HG02852 (cell line): ENCODE measurements around the gene STX2.
"Not testable (repeated sequence)": the region's sequence is repeated elsewhere in the genome, so short reads cannot be mapped to it uniquely, and the experiment has no call there.

Experiments used
- ATAC-seq: cut with Tn5 transposase; IDR thresholded peaks from one replicate; pipeline ENCODE4 v1.9.1; 2021; ENCODE audit warnings: mild to moderate bottlenecking, moderate library complexity; ENCODE audit not compliant: unreplicated experiment

STX2 gene

DNA sequence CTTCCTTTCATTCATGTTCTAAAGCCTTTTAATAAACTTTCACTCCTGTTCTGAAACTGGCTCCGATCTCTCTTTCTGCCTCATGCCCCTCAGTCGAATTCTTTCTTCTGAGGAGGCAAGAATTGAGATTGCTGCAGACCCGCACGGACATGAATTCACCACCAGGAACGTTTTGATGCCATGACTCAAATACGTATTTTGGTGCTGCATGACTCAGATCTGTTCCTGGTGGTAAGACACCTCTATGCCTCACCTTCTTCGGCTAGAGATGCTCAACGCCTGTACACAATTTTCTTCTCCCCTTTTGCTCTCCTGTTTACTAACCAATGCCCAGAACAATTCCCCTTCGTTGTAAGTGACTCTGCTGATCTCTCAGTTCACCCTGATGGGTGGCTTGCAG is 70.9 kb downstream of the STX2 start:
- ATAC-seq, result no peak

DNA sequence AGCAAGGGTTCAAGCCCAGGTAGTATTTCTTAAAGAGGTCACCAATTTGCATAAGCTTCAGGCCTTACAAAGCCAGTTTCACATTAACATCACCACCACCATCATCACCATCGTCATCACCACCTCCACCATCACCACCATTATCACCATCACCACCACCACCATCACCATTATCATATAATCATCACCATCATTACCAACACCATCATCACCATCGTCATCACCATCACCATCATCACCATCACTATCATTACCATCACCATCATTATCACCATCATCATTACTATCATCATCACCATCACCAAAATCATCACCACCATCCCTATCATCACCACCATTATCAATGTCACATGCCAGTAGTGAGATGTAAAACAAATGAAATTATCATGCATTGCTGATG is 72.6 kb downstream of the STX2 start:
- no peak for ATAC-seq

DNA sequence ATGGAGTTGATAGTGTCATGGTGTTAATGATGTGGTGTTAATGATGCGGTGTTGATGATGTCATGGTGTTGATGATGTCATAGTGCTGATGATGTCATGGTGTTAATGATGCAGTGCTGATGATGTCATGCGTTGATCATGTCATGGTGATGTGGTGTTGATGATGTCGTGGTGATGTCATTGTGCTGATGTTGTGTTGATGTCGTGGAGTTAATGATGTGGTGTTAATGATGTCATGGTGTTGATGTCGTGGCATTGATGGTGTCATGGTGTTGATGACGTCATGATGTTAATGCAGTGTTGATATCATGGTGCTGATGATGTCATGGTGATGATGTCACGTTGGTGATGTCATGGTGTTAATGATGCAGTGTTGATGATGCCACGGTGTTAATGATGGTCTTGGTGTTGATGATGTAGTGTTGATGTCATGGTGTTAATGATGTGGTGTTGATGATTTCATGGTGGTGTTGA is 73.8 kb downstream of the STX2 start:
- ATAC-seq, result no peak

DNA sequence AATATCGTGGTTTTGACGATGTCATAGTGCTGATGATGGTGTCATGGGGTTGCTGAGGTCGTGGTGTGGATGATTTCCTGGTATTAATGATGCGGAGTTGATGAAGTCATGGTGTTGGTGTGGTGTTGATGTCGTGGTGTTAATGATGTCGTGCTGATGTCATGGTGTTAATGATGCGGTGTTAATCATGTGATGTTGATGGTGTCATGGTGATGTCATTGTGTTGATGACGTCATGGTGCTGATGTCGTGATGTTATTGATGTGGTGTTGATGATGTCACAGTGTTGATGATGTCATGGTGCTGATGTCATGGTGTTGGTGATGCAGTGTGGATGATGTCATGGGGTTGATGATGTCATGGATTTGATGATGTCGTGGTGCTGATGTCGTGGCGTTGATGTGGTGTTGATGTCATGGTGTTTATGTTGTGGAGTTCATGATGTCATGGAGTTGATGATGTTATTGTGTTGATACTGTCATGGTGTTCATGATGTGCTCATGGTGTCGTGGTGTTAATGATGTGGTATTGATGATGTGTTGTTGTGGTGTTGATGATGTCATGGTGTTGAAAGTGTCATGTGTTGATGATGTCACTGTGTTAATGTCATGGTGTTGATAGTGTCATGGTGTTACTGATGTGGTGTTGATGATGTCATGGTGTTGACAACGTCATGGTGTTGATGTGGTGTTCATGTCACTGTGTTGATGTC is 74.4 kb downstream of the STX2 start:
- ATAC-seq, result no peak

DNA sequence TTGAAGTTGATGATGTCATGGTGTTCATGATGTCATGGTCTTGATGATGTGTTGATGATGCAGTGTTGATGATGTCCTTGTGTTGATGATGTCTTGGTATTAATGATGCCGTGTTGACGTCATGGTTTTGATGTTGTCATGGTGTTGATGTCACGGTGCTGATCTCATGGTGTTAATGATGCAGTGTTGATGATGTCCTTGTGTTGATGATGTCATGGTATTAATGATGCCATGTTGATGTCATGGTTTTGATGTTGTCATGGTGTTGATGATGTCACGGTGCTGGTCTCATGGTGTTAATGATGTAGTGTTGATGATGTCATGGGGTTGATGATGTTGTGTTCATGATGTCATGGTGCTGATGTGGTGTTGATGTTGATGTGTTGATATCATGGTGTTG is 75.0 kb downstream of the STX2 start:
- no peak for ATAC-seq

DNA sequence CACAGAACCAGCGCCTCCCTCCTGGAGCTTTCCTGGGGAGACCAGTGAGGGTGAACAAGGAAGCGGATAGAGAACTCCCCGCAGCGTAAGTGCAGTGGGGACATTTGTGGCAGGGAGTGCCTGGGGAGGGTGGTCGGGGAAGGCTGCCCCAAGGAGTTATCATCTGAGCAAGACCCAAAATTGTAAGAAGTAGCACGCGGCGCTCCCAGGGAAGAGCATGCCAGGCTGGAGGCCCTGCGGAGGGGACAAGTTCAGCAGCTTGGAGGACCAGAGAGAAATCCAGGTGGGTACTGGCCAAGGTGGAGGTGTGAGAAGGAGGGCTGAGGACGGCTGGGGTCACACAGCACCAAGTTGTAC is 76.8 kb downstream of the STX2 start:
- ATAC-seq, result no peak

DNA sequence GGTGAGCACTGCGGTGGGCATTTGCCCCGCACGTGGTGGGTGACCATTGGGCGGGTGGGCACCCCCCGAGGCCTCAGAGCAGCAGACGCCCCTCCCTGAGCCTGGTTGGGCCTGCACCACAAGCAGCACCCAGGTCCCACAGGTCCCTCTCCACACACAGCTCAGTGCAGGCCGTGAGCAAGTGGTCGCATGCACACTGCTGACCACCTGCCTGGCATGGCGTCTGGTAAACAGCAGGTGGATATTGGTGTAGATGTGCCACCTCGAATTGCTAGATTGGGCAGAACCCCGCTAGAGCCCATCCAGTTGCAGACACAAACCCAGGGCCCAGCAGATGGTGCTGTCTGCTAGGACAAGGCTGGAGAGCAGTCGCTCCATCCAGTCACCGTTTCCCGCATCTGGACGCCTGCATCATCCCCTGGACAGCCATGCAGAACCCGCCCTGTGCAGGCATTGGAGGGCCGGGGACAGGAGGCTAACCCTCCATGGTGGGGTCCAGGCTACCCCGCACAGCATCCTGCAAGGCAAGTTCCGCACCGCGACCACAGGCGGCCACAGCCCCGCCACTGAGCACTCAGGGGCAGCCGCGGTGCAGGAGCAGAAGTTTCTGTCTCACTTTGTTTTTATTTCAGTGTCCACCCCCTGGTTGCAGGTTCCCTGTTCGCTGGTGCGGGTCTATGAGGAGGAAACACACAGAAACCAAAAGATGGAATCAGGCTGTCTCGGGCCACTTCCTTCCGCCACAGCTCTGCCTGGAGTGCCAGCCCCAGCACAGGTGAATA is 77.3 kb downstream of the STX2 start:
- peak; percentile 59 for ATAC-seq

DNA sequence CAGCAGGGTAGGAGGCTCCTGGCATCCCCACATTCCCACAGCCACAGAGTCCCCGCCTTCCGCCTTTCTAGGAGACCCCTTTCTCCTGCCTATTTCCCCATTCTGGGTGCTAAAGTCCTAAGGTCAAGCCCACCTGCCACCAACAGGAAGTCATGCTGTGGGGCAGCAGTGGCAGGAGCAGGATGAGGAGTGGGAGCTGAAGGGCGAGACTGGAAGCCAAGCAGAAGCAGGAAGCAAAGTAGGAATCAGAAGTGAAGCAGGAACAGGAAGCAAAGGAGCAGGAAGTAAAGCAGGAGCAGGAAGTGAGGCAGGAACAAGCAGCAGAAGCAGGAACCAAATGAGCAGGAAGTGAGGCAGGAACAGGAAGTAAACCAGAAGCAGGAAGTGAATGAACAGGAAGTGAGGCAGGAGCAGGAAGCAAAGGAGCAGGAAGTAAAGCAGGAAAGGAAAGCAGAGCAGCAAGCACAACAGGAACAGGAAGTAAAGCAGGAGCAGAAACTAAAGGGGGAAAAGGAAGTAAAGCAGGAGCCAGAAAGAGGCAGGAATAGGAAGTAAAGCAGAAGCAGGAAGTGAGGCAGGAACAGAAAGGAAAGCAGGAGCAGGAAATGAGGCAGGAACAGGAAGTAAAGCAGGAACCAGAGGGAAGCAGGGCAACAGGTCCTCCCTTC is 84.7 kb downstream of the STX2 start:
- ATAC-seq, result no peak

DNA sequence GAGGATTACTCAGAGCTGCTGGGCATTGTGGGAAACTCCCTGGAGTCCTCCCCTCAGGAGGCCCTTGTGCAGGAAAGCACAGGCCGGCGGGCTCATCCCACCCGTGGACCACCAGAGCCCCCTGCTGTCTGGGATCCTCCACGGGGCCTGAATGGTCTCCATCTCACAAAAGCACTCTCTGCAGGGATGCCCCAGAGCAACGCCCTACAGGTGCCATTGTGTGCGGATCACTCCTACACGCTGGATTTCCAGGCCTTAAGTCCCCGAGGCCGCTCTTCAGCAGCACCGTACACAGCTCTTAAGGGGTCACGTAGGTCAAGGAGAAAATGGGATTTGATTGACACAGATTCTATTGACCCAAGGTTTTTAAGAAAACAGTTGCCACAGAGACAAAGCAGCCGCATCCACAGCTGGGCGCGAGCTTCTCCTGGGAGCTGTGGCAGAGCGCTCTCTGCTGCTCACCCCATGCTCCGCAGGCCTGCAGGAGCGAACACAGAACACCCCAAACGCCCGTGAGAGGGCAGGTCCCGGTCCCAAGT is 86.3 kb downstream of the STX2 start:
- ATAC-seq, result no peak

DNA sequence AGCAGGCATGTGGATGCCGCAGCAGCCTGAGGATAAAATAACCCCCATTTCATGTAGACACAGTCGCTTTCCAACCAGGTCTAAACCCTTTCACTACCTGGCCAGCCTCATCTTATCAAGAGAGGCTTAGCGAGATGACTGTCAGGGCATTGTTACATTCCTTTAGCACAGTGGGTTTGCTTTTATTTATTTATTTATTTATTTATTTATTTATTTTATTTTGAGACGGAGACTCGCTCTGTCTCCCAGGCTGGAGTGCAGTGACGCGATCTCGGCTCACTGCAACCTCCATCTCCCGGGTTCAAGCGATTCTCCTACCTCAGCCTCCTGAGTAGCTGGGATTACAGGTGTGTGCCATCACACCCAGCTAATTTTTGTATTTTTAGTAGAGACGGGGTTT is 87.0 kb downstream of the STX2 start:
- ATAC-seq, result not testable (repeated sequence)

DNA sequence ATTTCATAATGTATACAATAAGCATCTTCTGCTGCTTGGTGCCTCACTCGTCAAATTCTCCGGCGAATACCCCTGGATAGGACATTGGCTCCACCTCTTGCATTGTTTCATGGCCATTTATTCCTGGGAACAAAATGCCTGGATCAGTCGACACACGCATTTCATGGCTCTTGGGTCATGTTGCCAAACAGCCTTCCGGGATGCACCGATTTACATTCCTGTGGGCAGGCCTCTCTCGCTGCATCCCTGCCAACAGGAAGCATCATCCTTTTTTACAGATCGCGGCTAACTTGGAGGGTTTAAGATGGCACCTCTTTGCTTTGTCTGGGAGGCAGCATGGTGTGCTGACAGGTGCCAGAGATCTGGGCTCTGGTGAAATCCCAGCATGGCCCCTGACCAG is 90.3 kb downstream of the STX2 start:
- no peak for ATAC-seq

DNA sequence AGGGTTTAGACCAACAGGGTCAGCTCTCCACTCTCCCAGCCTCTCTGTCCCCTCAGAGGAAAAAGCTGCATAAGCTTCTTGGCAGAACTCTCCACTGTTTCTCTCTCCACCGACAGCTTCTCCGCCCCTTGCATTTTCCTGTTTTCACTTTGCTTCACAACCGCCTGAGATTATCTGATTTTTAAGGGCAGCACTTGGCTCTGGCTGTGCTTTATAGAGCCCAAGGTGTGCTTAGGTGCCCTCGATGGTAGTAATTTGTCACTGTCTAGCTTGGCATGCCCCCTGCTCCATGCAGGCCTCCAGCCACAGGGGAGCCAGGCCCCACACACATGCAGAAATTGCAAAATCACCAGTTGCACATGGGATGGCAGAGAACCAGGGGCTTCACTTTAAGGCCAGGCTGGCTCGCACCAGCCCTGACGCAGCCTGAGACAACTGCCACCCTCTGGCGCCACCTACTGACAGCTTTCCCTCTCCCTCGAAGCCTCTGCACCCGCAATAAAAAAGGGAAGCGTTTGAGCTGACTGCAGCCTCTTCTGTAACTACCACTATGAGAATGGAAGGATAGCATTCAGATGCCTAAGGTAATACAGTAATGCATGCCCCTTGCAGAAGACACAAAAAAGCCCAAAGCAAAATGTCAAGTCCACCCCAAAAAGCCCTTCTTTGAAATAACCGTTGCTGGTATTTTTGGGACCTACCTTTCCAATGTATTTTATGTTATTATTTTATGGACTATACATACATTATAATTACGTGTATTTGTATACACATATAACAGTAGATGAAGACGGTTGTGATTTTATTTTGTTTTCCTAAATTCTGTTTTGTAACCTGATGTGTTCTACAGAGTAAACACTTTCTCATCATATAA is 90.9 kb downstream of the STX2 start:
- ATAC-seq, result no peak

DNA sequence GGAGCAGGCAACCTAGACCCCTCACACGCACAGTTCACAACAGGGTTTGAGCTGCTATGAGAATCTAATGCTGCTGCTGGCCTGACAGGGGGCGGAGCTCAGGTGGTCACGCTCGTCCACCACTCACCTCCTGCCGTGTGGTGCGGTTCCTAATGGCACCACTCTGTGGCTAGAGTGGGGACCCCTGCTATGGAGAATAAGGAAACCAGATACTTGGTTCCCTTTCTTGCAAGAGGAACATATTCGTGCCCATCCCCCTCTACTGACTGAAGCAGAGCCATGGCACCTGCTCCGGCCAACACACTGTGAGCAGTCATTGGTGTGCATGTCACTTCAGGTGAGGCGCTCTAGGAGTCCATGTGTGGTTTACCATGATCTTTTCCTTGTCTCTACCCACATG is 92.5 kb downstream of the STX2 start:
- ATAC-seq, result no peak

DNA sequence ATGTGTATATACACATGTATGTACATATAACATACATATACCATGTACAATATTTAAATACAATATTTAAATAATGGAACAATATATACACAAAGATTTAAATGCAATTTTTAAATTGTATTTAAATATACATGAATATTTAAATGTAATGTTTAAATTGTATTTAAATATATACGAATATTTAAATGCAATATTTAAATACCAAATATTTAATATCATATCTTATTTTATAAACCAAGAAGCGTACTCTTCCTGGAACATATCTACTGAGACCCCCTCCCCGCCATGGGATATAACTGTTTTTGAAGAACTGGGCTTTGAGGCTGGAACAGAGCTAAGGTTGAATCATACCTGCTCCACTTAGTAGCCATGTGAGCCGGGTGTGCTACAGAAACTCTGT is 93.1 kb downstream of the STX2 start:
- ATAC-seq, result no peak

DNA sequence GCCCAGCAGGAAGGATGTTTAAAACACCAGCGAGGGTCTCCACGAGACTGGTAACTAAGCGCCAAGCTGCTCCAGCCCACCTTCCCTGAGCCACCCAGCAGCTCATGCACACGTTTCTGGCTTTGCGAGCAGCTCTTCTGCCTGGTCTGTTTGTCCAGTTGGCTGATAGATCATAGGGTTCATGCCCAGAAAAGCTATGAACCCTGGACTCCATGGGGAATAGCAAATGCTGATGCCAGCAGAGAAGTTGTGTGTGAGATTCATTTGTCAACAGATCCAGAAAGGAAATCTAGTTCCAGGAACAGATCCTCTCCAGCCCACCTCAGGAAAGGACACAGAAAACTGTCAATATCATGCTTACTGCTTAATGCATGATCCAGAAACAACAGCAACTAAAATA is 94.8 kb downstream of the STX2 start:
- ATAC-seq, result no peak

DNA sequence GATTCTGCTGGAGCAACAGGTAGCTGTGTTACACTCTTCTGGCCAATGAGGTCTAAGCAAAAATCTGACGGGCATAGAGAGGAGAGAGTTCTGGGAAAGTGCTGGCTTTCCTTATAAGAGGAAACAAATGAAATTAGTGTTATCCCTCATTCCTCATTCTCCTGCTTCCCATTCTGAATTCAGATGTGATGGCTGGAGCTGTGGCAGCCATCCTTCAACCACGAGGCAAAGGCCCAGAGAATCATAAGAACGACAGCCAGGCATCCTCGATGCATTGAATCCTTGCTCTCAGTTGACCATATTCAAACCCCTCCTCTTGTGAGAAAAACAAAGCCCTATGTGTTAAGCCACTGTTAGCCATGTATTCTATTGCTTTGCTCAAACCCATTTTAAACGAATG is 95.4 kb downstream of the STX2 start:
- ATAC-seq, result no peak

DNA sequence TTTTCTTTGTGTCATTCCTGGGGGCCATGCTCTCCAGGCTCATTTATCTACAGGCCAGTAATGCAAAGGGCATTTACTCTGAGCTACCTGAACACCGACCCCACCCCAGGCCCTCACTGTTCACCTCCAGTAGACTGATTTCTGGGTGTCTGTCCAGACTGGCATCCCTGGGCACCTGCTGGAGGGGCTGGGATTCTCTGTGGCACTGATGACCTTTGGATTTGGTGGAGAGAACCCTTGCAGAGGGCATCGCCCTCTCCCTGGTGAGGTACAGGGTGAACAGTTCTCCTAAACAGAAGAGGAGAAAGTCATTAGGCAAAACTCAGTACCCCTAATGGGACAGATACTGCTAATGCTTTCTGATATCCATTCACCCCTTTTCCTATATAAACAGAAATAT is 95.9 kb downstream of the STX2 start:
- ATAC-seq, result no peak

DNA sequence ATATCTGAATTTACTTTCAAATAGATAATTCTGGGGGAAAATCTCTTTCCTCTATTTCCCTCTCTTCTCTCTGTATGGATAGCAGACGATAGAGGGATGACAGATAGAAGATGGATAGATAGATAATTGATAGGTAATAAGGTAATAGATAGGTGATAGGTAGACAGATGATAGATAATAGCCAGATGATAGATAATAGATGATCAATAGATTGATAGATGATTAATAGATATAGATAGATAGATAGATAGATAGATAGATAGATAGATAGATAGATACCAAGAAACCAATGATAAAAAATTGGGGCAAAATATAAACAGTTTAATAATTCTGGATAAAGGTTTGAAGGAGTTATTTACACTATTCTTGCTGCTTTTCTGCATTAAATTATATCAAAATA is 96.3 kb downstream of the STX2 start:
- no peak for ATAC-seq

DNA sequence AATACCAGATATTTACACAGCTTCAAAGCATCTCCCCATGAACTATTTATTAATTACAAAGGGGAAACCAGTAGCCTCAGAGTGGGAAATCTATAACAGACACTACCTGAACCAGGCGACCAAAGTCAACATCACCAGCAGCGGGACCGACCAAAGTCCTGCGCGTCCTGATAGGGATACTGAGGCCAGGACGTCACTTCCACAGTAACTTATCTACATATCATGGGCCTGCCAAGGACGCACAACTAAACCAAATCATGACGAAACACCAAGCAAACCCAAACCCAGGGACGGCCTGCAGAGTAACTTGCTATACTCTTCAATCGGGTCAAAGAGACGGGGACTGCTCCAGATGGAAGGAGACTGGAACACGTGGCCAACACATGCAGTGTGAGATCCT is 96.9 kb downstream of the STX2 start:
- no peak for ATAC-seq
